HCT116 (cell line): ENCODE measurements around the gene KRT86. TPM values are rescaled to one million over a fixed set of nuclear protein-coding genes. Genes with fewer than 3 reads are reported as not detected.

Experiments
- ATAC-seq: fragments of 200-7000 bp; cut with Tn5 transposase; 2 replicates; pipeline ENCODE4 v1.9.1; 2020; ENCODE audit warnings: mild to moderate bottlenecking, moderate library complexity
- BruUV-seq: library from RNA; stranded (reverse); fragments of 400-500 nt; replicated peaks from 2 replicates; lab custom pipeline; 2021; lab: Mats Ljungman, UMichigan
- CTCF ChIA-PET: fragments of 300-600 bp; sonication (Branson Sonifier 250); formaldehyde crosslinking; loops from one replicate; lab custom pipeline; 2021; ENCODE audit warnings: antibody characterized with exemption; lab: Charles Lee
- POLR2A ChIA-PET: fragments of 300-600, 350-600 bp; sonication (Branson Sonifier 250); formaldehyde crosslinking; loops from one replicate; lab custom pipeline; 2021; ENCODE audit warnings: antibody characterized with exemption; lab: Charles Lee
- RAD21 ChIA-PET, 2 experiments: fragments of 300-600 bp; sonication (Branson Sonifier 250); formaldehyde crosslinking; loops; one replicate each; lab custom pipeline; 2023; ENCODE audit warnings: low total read pairs in 2 of 2; ENCODE audit not compliant: uncharacterized antibody in 2 of 2, unreplicated experiment in 2 of 2, low non-redundant PET in 1 of 2; lab: Charles Lee
- DNase-seq: peaks from one replicate; pipeline ENCODE4 v3.0.0-alpha.2; 2010; ENCODE audit warnings: low read depth, low spot score
- H2AFZ ChIP-seq: fragments of 200-600 bp; shearing (Covaris generic), sonication (generic); 2 replicates; pipeline ENCODE4 v1.6.1; 2017; ENCODE audit warnings: low read depth, mixed run types, mixed read lengths, antibody characterized with exemption, low read length; ENCODE audit not compliant: poor library complexity, severe bottlenecking
- H3K27ac ChIP-seq: 2 replicates; pipeline ENCODE4 v1.5.1; 2012; ENCODE audit warnings: low read depth, low read length
- H3K27me3 ChIP-seq: fragments of 200-600 bp; sonication (generic); 2 replicates; pipeline ENCODE4 v1.6.1; 2016; ENCODE audit warnings: mixed run types, low read length, mixed read lengths; ENCODE audit not compliant: insufficient read depth
- H3K36me3 ChIP-seq, 2 experiments: fragments of 200-500 bp in 1 of 2; fragments of 200-600 bp in 1 of 2; sonication (Bioruptor generic) in 1 of 2; sonication (generic) in 1 of 2; 2 replicates each; pipeline versions ENCODE4 v1.5.1 to v1.6.1; 2014 to 2016; ENCODE audit warnings: low read length in 2 of 2, inconsistent platforms in 1 of 2, mixed read lengths in 1 of 2, mixed run types in 1 of 2; ENCODE audit not compliant: insufficient read depth in 2 of 2, control insufficient read depth in 1 of 2
- H3K4me1 ChIP-seq, 2 experiments: fragments of 200-600 bp in 1 of 2; sonication (generic) in 1 of 2; 2 replicates each; pipeline versions ENCODE4 v1.5.1 to v1.6.1; 2012 to 2017; ENCODE audit warnings: low read length in 2 of 2, inconsistent platforms in 1 of 2, mild to moderate bottlenecking in 1 of 2, mixed read lengths in 1 of 2, mixed run types in 1 of 2, moderate library complexity in 1 of 2; ENCODE audit not compliant: insufficient read depth in 2 of 2, control insufficient read depth in 1 of 2
- H3K4me2 ChIP-seq: fragments of 200-600 bp; sonication (generic); 2 replicates; pipeline ENCODE4 v1.6.1; 2017; ENCODE audit warnings: mixed run types, low read length, mixed read lengths
- H3K4me3 ChIP-seq, 2 experiments: fragments of 200-600 bp in 1 of 2; sonication (generic) in 1 of 2; replicated peaks in 1 of 2; 2 replicates each; pipeline ENCODE4 v1.5.1; 2011 to 2016; ENCODE audit warnings: low read length in 2 of 2, control low read depth in 1 of 2, low read depth in 1 of 2, mild to moderate bottlenecking in 1 of 2, mixed read lengths in 1 of 2, mixed run types in 1 of 2
- H3K79me2 ChIP-seq: fragments of 200-600 bp; sonication (generic); 2 replicates; pipeline ENCODE4 v1.6.1; 2017; ENCODE audit warnings: mild to moderate bottlenecking, mixed run types, low read length, moderate library complexity, mixed read lengths; ENCODE audit not compliant: insufficient read depth
- H3K9ac ChIP-seq: fragments of 200-600 bp; sonication (generic); 2 replicates; pipeline ENCODE4 v1.6.1; 2016; ENCODE audit warnings: low read length, mixed read lengths
- H3K9me2 ChIP-seq: fragments of 200-600 bp; sonication (generic), shearing (Covaris generic); 2 replicates; pipeline ENCODE4 v1.6.1; 2017; ENCODE audit warnings: mixed run types, mild to moderate bottlenecking, moderate library complexity; ENCODE audit not compliant: insufficient read depth
- H3K9me3 ChIP-seq, 2 experiments: fragments of 200-500 bp in 1 of 2; fragments of 200-600 bp in 1 of 2; sonication (Bioruptor generic) in 1 of 2; sonication (generic) in 1 of 2; 2 replicates each; pipeline ENCODE4 v1.6.1; 2014 to 2017; ENCODE audit warnings: low read length in 2 of 2, mixed read lengths in 2 of 2, inconsistent platforms in 1 of 2, low read depth in 1 of 2, mild to moderate bottlenecking in 1 of 2, mixed run types in 1 of 2, moderate library complexity in 1 of 2; ENCODE audit not compliant: control insufficient read depth in 1 of 2, insufficient read depth in 1 of 2
- H4K20me1 ChIP-seq: fragments of 200-600 bp; sonication (generic), shearing (Covaris generic); 2 replicates; pipeline ENCODE4 v1.6.1; 2017; ENCODE audit warnings: mixed run types, mild to moderate bottlenecking, moderate library complexity; ENCODE audit not compliant: insufficient read depth
- CBX3 ChIP-seq: IDR thresholded peaks from 2 replicates; pipeline ENCODE4 v1.6.1; 2012; ENCODE audit warnings: low read depth
- ELF1 ChIP-seq: IDR thresholded peaks from 2 replicates; pipeline ENCODE4 v1.6.1; 2012; ENCODE audit warnings: low read depth, borderline replicate concordance
- EZH2 ChIP-seq: fragments of 200-600 bp; sonication (generic); IDR thresholded peaks from 2 replicates; pipeline ENCODE4 v1.6.1; 2017; ENCODE audit warnings: antibody characterized with exemption, mixed run types
- EZH2phosphoT487 ChIP-seq: fragments of 200-600 bp; IDR thresholded peaks from 2 replicates; pipeline ENCODE4 v1.6.1; 2018; ENCODE audit warnings: antibody characterized with exemption, borderline replicate concordance
- POLR2A ChIP-seq: IDR thresholded peaks from 2 replicates; pipeline ENCODE4 v1.7.0; 2011; ENCODE audit warnings: borderline replicate concordance; ENCODE audit not compliant: insufficient read depth, insufficient read length; ENCODE audit errors: extremely low read depth
- RAD21 ChIP-seq: IDR thresholded peaks from 2 replicates; pipeline ENCODE4 v1.6.1; 2012; ENCODE audit warnings: low read depth, mild to moderate bottlenecking
- SIN3A ChIP-seq: IDR thresholded peaks from 2 replicates; pipeline ENCODE4 v1.6.1; 2012; ENCODE audit warnings: low read depth
- SP1 ChIP-seq: IDR thresholded peaks from 2 replicates; pipeline ENCODE4 v1.6.1; 2012; ENCODE audit warnings: low read depth
- SRF ChIP-seq: IDR thresholded peaks from 2 replicates; pipeline ENCODE4 v1.6.1; 2012; ENCODE audit warnings: low read depth
- TCF7L2 ChIP-seq: IDR thresholded peaks from 2 replicates; pipeline ENCODE4 v1.7.0; 2011; ENCODE audit warnings: borderline replicate concordance, inconsistent platforms; ENCODE audit not compliant: insufficient read depth, insufficient read length; ENCODE audit errors: extremely low read depth
- intact Hi-C: fragments of 100-400 bp; cut with micrococcal nuclease; formaldehyde crosslinking; loops from 2 replicates; pipeline ENCODE4 v1.10.0; 2022
- total RNA-seq: library from RNA; stranded (reverse); gene quantifications from one replicate; pipeline ENCODE4 v1.2.1, GENCODE V29; 2021; ENCODE audit not compliant: unreplicated experiment
- TF ChIP-seq, protein P1 (sequence below): IDR thresholded peaks from 2 replicates; pipeline ENCODE4 v1.6.1; 2012; ENCODE audit warnings: low read depth
- TF ChIP-seq, protein P2 (sequence below): IDR thresholded peaks from 2 replicates; pipeline ENCODE4 v1.6.1; 2012

Gene KRT86
- total RNA-seq, 1 experiment from 2014 or later, result 1.5 TPM

DNA sequence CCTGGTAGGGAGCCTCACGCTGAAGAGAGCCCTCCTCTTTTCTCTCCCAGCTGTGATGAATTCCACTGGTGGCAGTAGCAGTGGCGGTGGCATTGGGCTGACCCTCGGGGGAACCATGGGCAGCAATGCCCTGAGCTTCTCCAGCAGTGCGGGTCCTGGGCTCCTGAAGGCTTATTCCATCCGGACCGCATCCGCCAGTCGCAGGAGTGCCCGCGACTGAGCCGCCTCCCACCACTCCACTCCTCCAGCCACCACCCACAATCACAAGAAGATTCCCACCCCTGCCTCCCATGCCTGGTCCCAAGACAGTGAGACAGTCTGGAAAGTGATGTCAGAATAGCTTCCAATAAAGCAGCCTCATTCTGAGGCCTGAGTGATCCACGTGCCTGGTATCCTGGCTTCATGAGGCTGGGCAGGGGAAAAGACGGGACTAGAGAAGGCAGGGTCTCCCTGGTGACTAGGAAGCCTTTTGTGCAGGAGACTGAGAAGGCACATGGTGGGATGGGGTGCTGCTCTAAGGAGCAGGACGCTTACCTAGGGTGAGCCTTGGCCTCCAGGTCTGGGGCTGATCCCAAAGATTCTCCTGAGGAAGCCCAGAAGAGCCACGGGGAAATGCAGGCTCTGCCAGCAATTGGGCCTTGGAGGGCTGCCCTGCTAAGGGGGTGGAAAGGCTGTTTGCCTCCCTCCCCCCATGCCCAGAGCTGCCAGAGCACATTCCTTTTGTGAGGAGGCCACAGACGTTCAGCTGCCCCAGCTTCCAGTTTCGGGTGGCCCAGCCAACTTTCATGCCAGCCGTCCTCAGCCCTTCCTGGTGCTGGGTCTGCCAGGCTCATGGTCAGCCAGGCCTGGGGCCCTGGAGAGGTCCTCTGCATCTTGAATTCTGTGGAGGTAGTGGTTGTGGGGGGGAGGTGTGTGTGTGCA lies 25.6 kb upstream of the KRT86 start:
- TF ChIP-seq ELF1, result no peak
- no peak for TF ChIP-seq EZH2phosphoT487
- no peak for TF ChIP-seq SRF
- TF ChIP-seq, protein P1, sequence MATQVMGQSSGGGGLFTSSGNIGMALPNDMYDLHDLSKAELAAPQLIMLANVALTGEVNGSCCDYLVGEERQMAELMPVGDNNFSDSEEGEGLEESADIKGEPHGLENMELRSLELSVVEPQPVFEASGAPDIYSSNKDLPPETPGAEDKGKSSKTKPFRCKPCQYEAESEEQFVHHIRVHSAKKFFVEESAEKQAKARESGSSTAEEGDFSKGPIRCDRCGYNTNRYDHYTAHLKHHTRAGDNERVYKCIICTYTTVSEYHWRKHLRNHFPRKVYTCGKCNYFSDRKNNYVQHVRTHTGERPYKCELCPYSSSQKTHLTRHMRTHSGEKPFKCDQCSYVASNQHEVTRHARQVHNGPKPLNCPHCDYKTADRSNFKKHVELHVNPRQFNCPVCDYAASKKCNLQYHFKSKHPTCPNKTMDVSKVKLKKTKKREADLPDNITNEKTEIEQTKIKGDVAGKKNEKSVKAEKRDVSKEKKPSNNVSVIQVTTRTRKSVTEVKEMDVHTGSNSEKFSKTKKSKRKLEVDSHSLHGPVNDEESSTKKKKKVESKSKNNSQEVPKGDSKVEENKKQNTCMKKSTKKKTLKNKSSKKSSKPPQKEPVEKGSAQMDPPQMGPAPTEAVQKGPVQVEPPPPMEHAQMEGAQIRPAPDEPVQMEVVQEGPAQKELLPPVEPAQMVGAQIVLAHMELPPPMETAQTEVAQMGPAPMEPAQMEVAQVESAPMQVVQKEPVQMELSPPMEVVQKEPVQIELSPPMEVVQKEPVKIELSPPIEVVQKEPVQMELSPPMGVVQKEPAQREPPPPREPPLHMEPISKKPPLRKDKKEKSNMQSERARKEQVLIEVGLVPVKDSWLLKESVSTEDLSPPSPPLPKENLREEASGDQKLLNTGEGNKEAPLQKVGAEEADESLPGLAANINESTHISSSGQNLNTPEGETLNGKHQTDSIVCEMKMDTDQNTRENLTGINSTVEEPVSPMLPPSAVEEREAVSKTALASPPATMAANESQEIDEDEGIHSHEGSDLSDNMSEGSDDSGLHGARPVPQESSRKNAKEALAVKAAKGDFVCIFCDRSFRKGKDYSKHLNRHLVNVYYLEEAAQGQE, result no peak
- TF ChIP-seq POLR2A, result no peak
- no peak for TF ChIP-seq TCF7L2
- no peak for TF ChIP-seq SIN3A
- no peak for TF ChIP-seq RAD21
- no peak for TF ChIP-seq CBX3
- no peak for TF ChIP-seq SP1
- no peak for TF ChIP-seq EZH2
- TF ChIP-seq, protein P2, sequence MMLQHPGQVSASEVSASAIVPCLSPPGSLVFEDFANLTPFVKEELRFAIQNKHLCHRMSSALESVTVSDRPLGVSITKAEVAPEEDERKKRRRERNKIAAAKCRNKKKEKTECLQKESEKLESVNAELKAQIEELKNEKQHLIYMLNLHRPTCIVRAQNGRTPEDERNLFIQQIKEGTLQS, result no peak
- Histone ChIP-seq H3K4me3 (no peak overlapping the region), H3K36me3 (no peaks in the 10 kb centered on the region), H3K79me2 (no peaks in the 10 kb centered on the region), H3K4me1 (peaks cover 52 to 71% of the 10 kb centered on the region in 2 experiments), H3K9me3 (no peaks in the 10 kb centered on the region), H3K4me2 (peak overlapping the region; percentile 21; the same call in 1 of the 2 replicates), H3K27me3 (no peaks in the 10 kb centered on the region), H3K27ac (no peak overlapping the region; the same call in 1 of the 2 replicates), H4K20me1 (no peaks in the 10 kb centered on the region), H3K9me2 (no peaks in the 10 kb centered on the region), H3K9ac (no peak overlapping the region), H2AFZ (no peak overlapping the region)
- DNase-seq (no peak), ATAC-seq (no peak)
- ChIA-PET POLR2A (no interaction called here), RAD21 (no interaction called here), CTCF (interaction anchor here (1.0 to 2.0 kb wide), 2 partner anchors 29 to 31 kb away, joined by 3 to 6 read pairs; no protein-coding TSS in a partner anchor)
- no TSS peak for BruUV-seq
- intact Hi-C loops, result no loop called here
